DND-41 (cell line): ENCODE measurements around the gene THBS2.

Experiments used
- EZH2 ChIP-seq: IDR thresholded peaks from 3 replicates; pipeline ENCODE4 v1.6.1; 2012; ENCODE audit warnings: borderline replicate concordance, low read depth, mild to moderate bottlenecking, moderate library complexity, low read length, inconsistent platforms; ENCODE audit not compliant: severe bottlenecking
- TF ChIP-seq, protein P1 (sequence below): IDR thresholded peaks from 2 replicates; pipeline ENCODE4 v1.5.1; 2012; ENCODE audit warnings: borderline replicate concordance, low read length, moderate library complexity, mild to moderate bottlenecking; ENCODE audit not compliant: poor library complexity, severe bottlenecking; ENCODE audit errors: extremely low read depth

DNA sequence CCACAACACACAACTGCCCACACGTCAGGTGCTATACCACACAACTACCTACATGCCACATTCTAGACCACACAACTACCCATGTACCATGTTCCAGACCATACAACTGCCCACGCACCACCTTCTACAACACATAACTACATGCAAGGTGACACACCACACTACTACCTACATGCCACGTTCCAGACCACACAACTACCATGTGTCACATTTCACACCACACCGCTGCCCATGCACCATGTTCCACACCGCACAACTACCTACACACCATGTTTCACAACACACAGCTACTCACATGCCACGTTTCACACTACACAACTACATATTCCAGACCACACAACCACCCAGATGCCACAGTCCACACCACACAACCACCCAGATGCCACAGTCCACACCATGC is 19.8 kb downstream of the THBS2 start:
- TF ChIP-seq, protein P1, sequence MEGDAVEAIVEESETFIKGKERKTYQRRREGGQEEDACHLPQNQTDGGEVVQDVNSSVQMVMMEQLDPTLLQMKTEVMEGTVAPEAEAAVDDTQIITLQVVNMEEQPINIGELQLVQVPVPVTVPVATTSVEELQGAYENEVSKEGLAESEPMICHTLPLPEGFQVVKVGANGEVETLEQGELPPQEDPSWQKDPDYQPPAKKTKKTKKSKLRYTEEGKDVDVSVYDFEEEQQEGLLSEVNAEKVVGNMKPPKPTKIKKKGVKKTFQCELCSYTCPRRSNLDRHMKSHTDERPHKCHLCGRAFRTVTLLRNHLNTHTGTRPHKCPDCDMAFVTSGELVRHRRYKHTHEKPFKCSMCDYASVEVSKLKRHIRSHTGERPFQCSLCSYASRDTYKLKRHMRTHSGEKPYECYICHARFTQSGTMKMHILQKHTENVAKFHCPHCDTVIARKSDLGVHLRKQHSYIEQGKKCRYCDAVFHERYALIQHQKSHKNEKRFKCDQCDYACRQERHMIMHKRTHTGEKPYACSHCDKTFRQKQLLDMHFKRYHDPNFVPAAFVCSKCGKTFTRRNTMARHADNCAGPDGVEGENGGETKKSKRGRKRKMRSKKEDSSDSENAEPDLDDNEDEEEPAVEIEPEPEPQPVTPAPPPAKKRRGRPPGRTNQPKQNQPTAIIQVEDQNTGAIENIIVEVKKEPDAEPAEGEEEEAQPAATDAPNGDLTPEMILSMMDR, result no peak
- no peak for TF ChIP-seq EZH2
